Ascending aorta (tissue), 2 donors: Measurements from ENCODE around the gene COL6A5. TPM values are rescaled to one million over a fixed set of nuclear protein-coding genes. Genes with fewer than 3 reads are reported as not detected.
"Not testable (repeated sequence)": the region's sequence is repeated elsewhere in the genome, so short reads cannot be mapped to it uniquely, and the experiment has no call there.

Experiments used
- DNase-seq, 2 donors: peaks; one replicate each; pipeline ENCODE4 v3.0.0-alpha.2; 2019; ENCODE audit warnings: low spot score in 2 of 2
- H3K27ac ChIP-seq, 2 donors: fragments of 200-600 bp; sonication (generic); one replicate each; pipeline ENCODE4 v1.5.1; 2016 to 2017; ENCODE audit warnings: mild to moderate bottlenecking in 1 of 2
- H3K27me3 ChIP-seq: fragments of 200-600 bp; sonication (generic); one replicate; pipeline ENCODE4 v1.5.1; 2017
- H3K36me3 ChIP-seq, 2 donors: fragments of 200-600 bp; sonication (generic); one replicate each; pipeline ENCODE4 v1.5.1; 2016
- H3K4me1 ChIP-seq, 2 donors: fragments of 200-600 bp; sonication (generic); one replicate each; pipeline ENCODE4 v1.5.1; 2016 to 2017; ENCODE audit warnings: mild to moderate bottlenecking in 1 of 2
- H3K4me3 ChIP-seq, 2 donors: fragments of 200-600 bp; sonication (generic); one replicate each; pipeline ENCODE4 v1.5.1; 2016 to 2017; ENCODE audit warnings: mild to moderate bottlenecking in 1 of 2
- H3K9me3 ChIP-seq, 2 donors: fragments of 200-600 bp; sonication (generic); one replicate each; pipeline ENCODE4 v1.5.1; 2016
- CTCF ChIP-seq, 3 experiments: fragments of 200-600 bp in 2 of 3; fragments of 450-650 bp in 1 of 3; sonication (generic) in 2 of 3; IDR thresholded peaks; one replicate each; pipeline ENCODE4 v1.5.1; 2016 to 2019; ENCODE audit warnings: antibody characterized with exemption in 3 of 3, mild to moderate bottlenecking in 1 of 3, moderate library complexity in 1 of 3
- intact Hi-C: fragments of 100-400 bp; cut with DNase I; formaldehyde crosslinking; loops from one replicate; pipeline ENCODE4 v1.15.1; 2023
- total RNA-seq: library from RNA; depleted of rRNA; stranded (reverse); fragments of >200 nt; gene quantifications from one replicate; pipeline ENCODE4 v1.1.0, GENCODE V29; 2016

The COL6A5 gene
- total RNA-seq, 1 donor from 2014 or later = not detected

DNA sequence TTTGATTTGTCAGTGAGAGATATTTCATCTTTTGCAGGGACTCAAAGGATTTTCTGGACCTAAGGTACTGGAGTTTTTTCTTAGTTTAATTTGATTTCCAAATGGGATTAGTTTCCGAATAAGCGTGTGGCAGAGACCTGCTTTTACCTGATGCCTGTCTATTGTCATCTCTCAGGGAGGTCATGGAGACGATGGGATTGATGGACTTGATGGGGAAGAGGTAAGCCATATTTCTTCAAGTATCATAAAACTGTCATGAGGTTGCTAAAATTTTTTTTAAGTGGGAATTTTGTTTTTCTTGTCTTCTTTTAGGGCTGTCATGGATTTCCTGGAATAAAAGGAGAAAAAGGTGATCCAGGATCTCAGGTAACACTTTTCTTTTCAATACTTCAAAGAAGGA lies 60.5 kb downstream of the COL6A5 start:
- H3K27ac ChIP-seq = no peak overlapping the region
- TF ChIP-seq CTCF (IDR thresholded peaks at IDR 0.05) = no peak
- no peak for DNase-seq
- no peaks in the 10 kb centered on the region for H3K4me1 ChIP-seq
- H3K9me3 ChIP-seq = no peaks in the 10 kb centered on the region
- H3K4me3 ChIP-seq = no peak overlapping the region
- H3K36me3 ChIP-seq = no peaks in the 10 kb centered on the region
- intact Hi-C loops = no loop called here
- H3K27me3 ChIP-seq = no peaks in the 10 kb centered on the region

GRCh38 chr3:130408253-130408652 lies 62.8 kb downstream of the COL6A5 start:
- H3K9me3 ChIP-seq, H3K27ac ChIP-seq, intact Hi-C loops, H3K27me3 ChIP-seq, H3K4me3 ChIP-seq, DNase-seq, H3K4me1 ChIP-seq, H3K36me3 ChIP-seq: not testable (repeated sequence)

GRCh38 chr3:130411320-130411719 lies 65.8 kb downstream of the COL6A5 start:
- Histone ChIP-seq H3K9me3 (no peaks in the 10 kb centered on the region), H3K4me3 (no peak overlapping the region), H3K27ac (no peak overlapping the region), H3K27me3 (no peaks in the 10 kb centered on the region), H3K36me3 (no peaks in the 10 kb centered on the region), H3K4me1 (no peaks in the 10 kb centered on the region)
- TF ChIP-seq CTCF (IDR thresholded peaks at IDR 0.05) = no peak
- intact Hi-C loops = no loop called here
- no peak for DNase-seq

GRCh38 chr3:130412991-130413560 lies 67.6 kb downstream of the COL6A5 start:
- Histone ChIP-seq H3K36me3 (no peaks in the 10 kb centered on the region), H3K4me3 (no peak overlapping the region), H3K9me3 (no peaks in the 10 kb centered on the region), H3K27ac (no peak overlapping the region), H3K27me3 (no peaks in the 10 kb centered on the region), H3K4me1 (no peaks in the 10 kb centered on the region)
- no peak for TF ChIP-seq CTCF (IDR thresholded peaks at IDR 0.05)
- intact Hi-C loops = no loop called here
- no peak for DNase-seq

DNA sequence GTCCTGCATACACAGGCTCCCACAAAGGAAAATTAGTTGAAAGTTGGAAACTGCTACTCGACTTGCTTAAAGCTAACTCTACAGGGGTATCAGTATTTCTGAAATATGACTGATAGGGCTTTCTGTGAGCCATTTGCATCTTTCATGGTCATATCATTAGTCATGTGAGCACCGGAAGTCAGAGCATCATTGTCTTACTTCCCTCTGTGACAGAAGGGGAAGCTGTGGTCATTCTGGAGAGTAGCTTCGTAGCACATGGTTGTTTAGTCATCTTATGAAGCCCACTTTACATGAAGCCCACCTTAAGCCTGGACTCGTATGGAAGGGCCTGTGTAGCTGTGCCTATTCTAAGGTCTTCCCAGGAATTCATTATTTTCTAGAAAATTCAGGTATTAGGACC lies 69.0 kb downstream of the COL6A5 start:
- H3K36me3 ChIP-seq = no peaks in the 10 kb centered on the region
- DNase-seq = no peak
- H3K4me3 ChIP-seq = no peak overlapping the region
- no peak for TF ChIP-seq CTCF (IDR thresholded peaks at IDR 0.05)
- no peaks in the 10 kb centered on the region for H3K27me3 ChIP-seq
- intact Hi-C loops = no loop called here
- no peaks in the 10 kb centered on the region for H3K4me1 ChIP-seq
- no peak overlapping the region for H3K27ac ChIP-seq
- H3K9me3 ChIP-seq = no peaks in the 10 kb centered on the region

- Histone ChIP-seq H3K4me1 (no peaks in the 10 kb centered on the region), H3K27ac (no peak overlapping the region), H3K4me3 (no peak overlapping the region), H3K36me3 (no peaks in the 10 kb centered on the region), H3K27me3 (no peaks in the 10 kb centered on the region), H3K9me3 (no peaks in the 10 kb centered on the region)
- TF ChIP-seq CTCF (IDR thresholded peaks at IDR 0.05) = no peak
- DNase-seq = no peak
- intact Hi-C loops = no loop called here
These were observed 75.0 kb downstream of the COL6A5 start for GRCh38 chr3:130420466-130420865.
